HG03097 (cell line): Measurements from ENCODE around the gene SH2D3C.

Experiments
- ATAC-seq: cut with Tn5 transposase; IDR thresholded peaks from one replicate; pipeline ENCODE4 v1.9.1; 2021; ENCODE audit not compliant: unreplicated experiment, low FRiP score

SH2D3C gene, protein sequence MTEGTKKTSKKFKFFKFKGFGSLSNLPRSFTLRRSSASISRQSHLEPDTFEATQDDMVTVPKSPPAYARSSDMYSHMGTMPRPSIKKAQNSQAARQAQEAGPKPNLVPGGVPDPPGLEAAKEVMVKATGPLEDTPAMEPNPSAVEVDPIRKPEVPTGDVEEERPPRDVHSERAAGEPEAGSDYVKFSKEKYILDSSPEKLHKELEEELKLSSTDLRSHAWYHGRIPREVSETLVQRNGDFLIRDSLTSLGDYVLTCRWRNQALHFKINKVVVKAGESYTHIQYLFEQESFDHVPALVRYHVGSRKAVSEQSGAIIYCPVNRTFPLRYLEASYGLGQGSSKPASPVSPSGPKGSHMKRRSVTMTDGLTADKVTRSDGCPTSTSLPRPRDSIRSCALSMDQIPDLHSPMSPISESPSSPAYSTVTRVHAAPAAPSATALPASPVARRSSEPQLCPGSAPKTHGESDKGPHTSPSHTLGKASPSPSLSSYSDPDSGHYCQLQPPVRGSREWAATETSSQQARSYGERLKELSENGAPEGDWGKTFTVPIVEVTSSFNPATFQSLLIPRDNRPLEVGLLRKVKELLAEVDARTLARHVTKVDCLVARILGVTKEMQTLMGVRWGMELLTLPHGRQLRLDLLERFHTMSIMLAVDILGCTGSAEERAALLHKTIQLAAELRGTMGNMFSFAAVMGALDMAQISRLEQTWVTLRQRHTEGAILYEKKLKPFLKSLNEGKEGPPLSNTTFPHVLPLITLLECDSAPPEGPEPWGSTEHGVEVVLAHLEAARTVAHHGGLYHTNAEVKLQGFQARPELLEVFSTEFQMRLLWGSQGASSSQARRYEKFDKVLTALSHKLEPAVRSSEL

DNA sequence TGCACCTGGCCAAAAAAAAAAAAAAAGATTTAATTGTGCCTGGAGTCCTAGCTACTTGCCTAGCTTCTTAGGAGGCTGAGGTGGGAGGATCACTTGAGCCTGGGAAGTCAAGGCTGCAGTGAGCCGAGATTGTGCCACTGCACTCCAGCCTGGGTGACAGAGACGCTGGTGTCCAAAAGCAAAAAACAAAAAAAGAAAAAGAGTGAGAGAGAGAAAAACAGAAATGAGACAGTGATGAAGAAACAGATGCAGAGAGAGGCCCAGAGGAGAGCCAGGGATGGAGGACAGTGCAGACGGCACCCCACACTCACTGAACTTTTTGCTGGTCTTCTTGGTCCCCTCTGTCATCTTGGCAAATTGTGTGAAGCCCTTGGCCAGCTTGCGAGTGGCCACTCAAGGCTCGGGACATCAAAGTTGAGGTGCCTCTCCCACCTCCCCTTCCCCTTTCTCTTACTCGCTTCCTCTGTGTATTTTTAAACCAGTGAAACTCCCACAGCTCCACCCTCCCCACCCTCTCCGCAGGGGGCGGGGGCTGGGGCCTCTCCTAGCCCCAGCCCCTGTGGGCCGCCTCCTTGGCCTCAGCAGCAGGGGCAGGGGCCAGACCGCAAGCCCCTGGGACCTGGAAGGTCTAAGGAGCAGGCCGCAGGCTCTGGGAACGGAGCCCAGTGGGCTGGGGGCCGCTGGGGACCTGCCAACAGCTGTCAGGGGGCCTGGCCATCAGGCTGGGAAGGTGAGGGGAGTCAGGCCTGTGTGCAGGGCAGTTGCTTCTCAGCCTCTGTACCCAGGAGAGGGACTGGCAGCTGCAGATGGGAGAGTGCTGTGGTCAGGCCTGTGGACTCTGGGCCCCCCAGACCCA is at the start of gene SH2D3C:
Gene SH2D3C, minus strand, starts transcription at position 387 of the 856 bp plus-strand sequence. Its CDS starts 39 bp downstream, at position 348.
- no peak for ATAC-seq

DNA sequence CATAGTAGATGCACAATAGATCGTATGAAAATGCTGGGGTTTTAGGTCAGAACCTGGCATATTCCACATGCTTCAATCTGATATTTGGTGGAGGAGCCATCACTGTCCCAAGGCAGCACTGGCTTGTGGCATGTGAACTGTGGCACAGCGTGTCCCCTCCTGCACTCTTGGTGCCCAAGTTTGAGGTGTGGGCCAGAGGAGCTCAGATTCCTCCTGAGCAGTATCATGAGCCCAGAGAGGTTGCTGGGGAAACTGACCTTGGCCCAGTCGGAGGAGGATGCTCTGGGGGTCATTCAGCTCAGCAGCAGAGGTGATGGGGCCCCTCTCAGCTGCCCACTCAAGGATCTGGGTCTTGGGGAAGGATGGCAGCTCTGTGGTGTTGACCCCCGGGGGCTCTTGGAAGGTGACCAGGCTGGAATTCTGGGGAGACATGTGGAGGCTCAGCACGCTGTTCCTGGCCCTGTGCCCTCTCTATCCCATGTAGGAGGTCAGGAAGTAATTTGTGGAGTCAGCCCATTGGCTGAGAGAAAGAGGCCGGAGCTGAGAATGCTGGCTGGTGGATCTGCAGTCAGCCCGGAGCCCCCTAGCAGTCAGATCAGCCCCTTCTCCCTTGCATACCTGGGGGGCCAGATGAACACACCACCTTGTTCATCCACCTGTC is 47.9 kb upstream of the SH2D3C start:
- no peak for ATAC-seq

DNA sequence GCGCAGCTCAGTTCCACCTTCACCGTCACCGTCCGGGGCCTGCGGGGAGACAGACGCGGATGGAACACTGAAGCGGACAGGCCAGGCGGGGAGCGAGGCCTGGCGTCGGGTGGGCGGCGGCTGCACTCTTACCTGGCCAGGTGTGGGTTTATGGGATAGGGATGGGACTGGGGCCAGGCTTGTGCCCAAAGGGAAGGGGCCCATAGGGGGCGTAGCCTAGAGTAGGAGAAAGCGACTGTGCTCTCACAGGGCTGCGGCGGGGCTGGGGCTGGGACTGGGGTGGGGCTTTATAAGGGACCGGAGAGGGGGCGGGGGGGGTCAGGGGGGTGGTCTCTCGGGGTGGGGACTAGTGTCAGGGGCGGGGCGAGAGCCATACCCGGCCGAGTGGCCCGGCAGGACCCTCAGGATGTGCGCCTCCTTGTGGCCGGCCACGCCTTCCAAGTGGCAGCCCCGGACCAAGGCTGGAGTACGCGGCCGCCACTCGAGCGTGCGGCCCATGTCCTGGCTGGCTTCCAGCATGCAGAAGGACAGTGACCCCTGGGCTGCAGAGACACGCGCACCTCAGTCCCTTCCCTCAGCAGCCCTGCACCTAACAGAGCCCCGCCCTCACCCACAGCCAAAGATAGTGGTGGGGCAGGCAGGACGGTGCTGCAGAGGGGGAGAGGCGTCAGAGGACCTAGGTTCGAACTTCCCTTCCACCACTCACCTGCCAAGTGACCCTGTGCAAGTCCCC is 47.0 kb upstream of the SH2D3C start:
- no peak for ATAC-seq

DNA sequence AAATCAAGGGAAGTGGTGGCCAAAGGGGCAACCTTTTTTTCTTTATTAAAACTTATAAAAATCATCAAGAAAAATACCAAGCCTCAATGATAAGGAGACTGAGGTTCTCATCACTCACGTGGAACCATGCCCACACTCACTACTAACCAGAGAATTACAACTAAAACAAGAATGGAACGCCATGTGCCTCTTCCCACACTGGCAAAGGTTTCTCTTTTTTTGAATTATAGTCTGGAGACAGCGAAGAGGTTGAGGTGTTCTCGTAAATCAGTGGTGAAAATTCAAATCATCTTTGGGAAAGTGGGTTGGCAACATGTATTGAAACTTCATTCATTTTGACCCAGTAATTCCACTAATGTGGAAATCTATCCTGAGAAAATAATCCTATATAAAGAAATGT is 43.6 kb upstream of the SH2D3C start:
- ATAC-seq, result no peak

DNA sequence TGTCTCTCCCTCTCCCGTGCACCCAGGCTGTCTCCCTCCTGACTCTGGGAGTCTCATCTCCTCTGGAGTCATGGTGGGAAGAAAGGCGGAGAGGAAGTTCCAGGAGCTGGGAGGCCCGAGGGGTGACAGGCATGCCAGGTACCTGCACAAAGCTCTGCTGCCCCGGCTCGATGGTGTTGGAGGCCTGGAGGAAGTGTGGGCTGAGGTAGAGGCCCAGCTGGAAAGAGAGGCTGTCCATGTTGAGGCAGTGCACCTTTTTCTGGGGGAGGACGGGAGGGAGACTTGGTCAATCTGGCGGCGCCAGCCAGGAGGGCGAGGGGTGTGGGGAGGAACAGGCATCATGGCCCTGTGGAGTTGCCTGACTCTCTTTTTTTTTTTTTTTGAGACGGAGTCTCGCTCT is 40.1 kb upstream of the SH2D3C start:
- ATAC-seq, result no peak

DNA sequence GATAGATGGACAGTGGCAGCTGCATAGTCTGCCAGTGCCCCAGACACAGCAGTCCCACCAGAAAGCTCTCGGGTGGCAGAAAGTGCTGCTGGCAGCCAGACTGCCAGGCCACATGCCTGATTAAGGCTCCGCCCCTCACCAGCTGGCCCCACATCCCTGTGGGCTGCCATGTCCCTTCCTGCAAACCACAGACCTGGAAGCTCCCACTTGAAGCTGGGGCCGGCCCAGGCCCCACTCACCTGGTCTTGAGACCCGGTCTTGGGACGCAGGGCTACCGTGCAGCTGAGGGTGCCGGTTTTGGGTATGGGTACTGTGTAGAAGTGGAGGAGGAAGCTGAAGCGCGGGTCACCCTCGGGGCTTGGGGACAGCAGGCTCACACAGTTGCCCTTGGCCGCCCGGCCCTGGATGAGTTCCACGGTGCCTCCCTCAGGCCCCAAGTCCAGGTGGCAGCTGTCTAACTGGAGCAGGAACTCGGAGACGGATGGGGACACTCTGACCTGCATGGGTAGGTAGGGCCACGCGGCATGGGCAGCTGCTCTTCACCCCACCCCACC is 39.5 kb upstream of the SH2D3C start:
- no peak for ATAC-seq

DNA sequence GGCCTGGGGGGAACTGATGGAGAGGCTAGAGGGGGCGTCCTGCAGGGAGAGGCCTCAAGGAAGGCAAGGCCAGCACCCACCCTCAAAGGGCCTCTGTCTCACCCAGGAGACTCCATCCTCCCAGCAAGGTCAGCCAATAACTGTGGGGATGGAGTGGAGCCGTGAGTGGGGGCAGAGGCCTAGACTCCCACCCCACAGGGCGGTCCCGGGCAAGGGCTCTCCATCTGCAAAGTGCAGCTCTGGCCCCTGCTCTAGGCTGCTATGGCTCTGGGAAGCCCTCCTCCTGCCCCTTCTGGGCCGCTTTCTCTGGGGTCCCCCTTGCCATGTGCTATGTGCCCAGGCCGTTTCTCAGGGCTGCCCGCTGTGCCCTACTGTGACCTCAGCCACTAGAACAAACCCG is 38.3 kb upstream of the SH2D3C start:
- no peak for ATAC-seq

DNA sequence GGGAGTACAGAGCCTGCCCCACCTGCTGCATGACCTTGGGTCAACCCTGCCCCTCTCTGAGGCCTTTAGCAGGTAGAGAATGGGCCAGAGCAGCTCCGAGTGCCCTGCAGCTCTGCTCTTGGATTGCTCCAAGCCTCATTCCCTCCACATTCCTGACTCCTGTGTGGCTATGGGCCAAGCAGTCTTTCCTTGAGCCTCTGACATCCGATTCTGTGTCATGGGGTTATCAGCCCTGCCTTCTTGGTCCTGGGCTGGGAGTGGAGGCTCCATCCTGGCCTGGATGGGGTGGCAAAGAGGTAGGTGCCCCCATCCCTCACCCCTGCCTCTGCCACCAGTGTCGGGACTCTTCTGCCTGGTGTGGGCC is 37.9 kb upstream of the SH2D3C start:
- ATAC-seq, result no peak

DNA sequence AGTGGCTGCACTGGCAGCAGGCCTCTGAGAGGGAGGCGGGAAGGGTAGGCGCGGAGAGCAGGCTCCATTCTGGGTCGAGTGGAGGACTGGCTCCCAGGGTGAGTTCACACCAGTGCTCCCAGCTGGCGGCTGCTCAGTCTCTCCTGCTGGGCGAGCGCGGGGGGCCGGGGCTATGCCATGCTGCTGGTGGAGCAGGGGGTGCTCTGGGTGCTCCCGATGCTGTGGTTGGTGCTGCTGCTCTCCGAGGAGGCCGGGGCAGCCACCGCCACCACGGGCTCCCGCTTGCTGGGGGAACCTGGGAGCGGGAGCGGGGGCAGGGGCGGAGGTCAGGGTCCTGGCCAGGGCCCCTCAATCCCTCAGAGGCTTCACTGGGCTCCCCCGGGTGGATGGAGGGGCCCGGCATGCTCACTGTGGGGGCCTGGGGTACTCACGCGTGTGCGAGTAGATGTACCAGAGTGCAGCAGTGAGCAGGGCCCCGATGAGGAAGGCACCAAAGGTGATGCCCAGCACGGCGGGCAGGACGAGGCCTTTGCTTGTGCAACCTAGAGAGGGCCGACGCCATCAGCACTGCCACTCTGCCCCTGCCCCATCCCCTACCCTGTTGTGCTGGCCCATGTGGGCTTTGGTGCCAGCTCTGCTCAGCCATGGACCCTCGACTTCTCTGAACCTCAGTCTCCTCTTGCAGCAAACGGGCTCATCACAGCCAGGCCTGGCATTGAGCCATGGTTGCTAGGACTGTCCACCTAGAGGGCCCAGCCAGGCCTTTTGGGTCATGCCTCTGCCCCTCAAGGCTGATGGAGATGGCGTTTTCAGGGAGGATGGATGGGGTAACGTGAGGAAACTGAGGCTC is 37.3 kb upstream of the SH2D3C start:
- no peak for ATAC-seq

DNA sequence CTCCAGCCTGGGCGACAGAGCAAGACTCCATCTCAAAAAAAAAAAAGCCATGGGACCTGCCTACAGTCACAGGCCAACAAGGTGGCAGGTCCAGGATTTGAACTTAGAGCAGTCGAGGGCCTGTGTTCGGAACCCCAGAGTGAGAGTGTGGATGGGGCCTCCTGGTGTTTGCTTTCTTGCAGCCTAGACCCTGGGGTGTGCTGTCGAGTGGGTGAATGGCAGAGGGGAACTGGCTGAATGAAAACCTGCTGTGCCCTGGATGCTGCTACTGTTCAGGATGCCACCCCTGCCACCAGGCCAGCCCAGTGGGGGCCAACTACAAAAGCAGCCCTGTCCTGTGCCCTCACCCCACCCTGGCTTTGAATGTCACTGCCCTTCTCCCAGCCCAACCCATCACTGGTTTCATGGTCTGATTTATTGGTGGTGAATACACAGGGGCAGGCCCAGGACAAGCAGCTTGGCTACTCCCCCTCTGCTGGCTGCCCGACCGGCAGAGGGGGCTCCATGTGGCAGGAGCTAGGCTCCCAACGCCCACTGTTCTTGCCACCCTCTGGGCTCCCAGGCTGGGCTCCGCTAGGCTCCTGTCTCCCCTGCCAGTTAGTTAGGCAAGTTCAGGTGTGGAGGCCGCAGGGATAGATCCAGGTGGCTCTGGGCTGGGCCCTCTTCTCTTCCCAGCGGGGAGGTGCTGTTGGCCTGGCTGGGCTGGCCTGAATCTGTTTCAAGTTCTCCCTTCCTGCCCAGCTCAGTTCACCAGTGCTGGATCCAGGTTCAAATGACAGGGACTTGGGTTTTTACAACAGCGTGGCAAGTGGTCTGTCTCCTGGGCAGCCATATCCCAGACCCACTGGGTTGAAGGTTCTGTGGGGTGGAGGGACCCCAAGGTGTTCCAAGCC is 36.4 kb upstream of the SH2D3C start:
- no peak for ATAC-seq

DNA sequence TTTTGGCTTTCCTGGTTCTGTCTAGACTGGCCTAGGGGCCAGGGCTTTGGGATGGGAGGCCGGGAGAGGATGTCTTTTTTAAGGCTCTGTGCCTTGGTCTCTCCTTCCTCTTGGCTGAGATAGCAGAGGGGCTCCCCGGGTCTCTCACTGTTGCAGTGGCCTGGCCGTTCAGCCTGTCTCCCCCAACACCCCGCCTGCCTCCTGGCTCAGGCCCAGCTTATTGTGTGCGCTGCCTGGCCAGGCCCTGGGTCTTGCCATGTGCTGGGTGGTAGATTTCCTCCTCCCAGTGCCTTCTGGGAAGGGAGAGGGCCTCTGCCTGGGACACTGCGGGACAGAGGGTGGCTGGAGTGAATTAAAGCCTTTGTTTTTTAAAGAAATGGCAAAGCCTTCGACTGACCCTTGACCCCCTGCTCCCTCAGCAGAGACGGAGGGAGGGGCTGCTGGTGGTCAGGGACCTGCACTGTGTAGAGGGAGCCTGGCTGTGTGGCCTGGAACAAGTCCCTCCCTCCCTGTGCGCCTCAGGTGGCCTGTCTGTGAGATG is 35.3 kb upstream of the SH2D3C start:
- no peak for ATAC-seq

DNA sequence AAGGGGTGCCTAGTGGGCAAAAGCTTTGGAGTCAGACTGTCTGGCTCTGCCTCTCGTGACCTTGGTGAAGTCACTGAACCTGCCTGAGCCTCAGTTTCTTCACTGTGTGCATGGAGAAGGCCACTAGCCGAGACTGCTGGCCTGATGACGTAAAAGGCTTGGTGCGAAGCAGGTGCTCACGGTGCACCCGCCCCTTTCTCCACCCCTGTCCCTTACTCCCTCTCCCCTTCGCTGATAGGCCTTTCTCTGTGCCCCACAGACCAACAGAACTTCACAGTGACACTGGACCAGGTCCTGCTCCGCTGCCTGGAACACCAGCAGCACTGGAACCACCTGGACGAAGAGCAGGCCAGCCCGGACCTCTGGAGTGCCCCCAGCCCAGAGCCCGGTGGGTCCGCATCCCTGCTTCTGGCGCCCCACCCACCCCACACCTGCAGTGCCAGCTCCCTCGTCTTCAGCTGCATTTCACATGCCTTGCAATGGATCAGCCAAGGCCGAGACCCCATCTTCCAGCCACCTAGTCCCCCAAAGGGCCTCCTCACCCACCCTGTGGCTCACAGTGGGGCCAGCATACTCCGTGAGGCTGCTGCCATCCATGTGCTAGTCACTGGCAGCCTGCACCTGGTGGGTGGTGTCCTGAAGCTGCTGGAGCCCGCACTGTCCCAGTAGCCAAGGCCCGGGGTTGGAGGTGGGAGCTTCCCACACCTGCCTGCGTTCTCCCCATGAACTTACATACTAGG is 34.6 kb upstream of the SH2D3C start:
- ATAC-seq, result no peak

DNA sequence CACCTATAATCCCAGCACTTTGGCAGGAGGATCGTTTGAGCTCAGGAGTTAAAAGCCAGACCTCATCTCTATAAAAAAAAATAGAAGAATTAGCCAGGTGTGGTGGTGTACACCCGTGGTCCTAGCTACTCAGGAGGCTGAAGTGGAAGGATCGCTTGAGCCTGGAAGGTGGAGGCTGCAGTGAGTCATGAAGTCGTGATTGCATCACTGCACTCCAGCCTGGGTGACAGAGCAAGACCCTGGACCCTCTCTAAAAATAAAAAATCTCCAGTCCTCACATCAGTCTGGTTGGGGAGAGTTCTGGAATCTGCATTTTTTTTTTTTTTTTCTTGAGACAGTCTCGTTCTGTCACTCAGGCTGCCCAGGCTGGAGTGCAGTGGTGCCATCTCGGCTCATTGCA is 33.5 kb upstream of the SH2D3C start:
- ATAC-seq, result no peak

DNA sequence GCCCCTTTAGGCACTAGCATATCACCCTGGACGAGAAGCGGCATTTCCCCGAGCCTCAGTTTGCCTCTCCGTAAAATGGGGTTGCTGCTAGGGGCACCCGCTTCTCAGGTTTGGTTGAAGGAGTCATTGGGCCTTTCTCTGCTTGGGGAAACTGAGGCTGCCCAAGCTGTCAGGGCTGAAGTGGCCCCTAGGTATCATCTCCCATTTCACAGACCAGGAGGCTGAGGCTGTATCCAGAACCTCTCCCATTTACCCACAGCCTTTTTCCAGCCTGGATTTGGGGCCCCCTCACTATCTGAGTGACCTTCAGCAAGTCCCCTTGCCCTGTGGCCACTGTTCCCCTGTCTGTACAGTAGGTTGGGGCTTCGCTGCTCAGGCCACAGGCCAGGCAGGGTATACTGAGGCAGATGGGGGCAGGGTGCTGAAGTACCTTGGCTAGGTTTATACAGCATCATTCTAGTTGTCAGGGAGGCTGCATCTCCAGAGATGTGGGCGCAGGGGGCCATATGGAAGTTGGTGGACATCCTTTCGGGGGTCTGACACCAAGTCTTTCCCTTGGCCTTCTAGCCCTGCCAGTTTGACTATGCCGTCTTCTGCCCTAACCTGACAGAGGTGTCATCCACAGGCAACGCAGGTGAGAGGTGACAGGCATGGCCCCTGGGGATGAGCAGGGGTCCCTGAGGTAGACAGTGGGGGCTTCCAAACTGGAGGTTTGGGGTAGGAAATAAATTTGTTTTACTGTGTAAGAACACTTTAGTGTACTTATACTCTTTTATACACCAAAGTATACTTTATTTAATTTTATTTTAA is 32.1 kb upstream of the SH2D3C start:
- no peak for ATAC-seq

DNA sequence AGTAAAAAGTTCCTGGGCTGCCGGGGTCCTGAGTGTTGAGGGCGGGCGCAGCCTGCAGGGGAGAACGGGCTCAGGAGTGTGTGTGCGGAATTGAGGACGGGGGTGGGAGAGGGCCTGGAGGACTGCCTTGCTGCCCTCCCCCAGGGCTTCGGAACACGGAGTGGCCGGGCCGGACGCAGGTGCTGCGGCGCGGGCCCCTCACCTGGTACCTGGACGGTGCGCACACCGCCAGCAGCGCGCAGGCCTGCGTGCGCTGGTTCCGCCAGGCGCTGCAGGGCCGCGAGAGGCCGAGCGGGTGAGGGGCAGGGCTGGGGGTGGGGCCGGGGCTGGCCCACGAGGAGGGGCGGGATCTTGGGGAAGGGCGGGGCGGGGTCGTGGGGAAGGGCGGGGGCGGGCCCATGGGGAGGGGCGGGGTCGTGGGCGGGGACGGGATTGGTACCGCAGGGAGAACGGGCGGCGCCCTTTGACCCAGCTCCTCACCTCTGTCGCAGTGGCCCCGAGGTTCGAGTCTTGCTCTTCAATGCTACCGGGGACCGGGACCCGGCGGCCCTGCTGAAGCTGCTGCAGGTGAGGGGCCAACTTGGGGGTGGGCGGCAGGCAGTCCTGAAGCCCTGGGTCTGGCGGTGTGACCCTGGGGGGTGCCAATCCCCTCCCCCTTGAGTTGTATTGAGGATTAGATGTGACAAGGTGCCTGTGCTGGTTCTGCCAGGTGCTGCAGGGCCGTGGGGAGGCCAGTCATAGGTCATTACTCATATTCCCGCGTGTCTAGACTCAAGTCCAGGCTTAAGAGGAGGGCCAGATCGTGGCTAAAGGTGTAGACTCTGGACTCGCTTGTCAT is 31.3 kb upstream of the SH2D3C start:
- no peak for ATAC-seq
